ENCODE data around the gene GPAT3.
A peak's percentile ranks its signal among the peaks of the same experiment; 100 is the strongest.

GPAT3 gene

GRCh38 chr4:83639849-83640493 lies 104.1 kb downstream of the GPAT3 start:
- no peak overlapping the region for H3K4me3 Mint-ChIP-seq
- peak; percentile 44 to 50 for DNase-seq
- H3K27ac Mint-ChIP-seq, result no peak overlapping the region
- peak; percentile 55 for ATAC-seq
- H3K9me3 Mint-ChIP-seq, result no peaks in the 10 kb centered on the region
- peaks cover 4% of the 10 kb centered on the region for H3K4me1 Mint-ChIP-seq
- no peaks in the 10 kb centered on the region for H3K27me3 Mint-ChIP-seq

- H3K27ac Mint-ChIP-seq, result no peak overlapping the region
- H3K4me3 Mint-ChIP-seq, result no peak overlapping the region
- no peaks in the 10 kb centered on the region for H3K27me3 Mint-ChIP-seq
- DNase-seq (no peak), ATAC-seq (no peak)
- H3K4me1 Mint-ChIP-seq, result peaks cover 5% of the 10 kb centered on the region
- H3K9me3 Mint-ChIP-seq, result no peaks in the 10 kb centered on the region
Measured at GRCh38 chr4:83643036-83643435, 107.1 kb downstream of the GPAT3 start.

- peaks cover 5% of the 10 kb centered on the region for H3K4me1 Mint-ChIP-seq
- no peaks in the 10 kb centered on the region for H3K27me3 Mint-ChIP-seq
- DNase-seq, result peak; percentile 31 to 36
- H3K4me3 Mint-ChIP-seq, result no peak overlapping the region
- no peaks in the 10 kb centered on the region for H3K9me3 Mint-ChIP-seq
- ATAC-seq, result peak; percentile 71
- H3K27ac Mint-ChIP-seq, result no peak overlapping the region
Measured at GRCh38 chr4:83644677-83645659, 109.1 kb downstream of the GPAT3 start.

GRCh38 chr4:83646538-83647239 lies 110.8 kb downstream of the GPAT3 start:
- Mint-ChIP-seq H3K4me3 (no peak overlapping the region), H3K27ac (no peak overlapping the region), H3K27me3 (no peaks in the 10 kb centered on the region), H3K4me1 (peaks cover 5% of the 10 kb centered on the region), H3K9me3 (no peaks in the 10 kb centered on the region)
- no peak for ATAC-seq
- no peak for DNase-seq

- no peak for ATAC-seq
- Mint-ChIP-seq H3K27ac (no peak overlapping the region), H3K9me3 (no peaks in the 10 kb centered on the region), H3K4me3 (no peak overlapping the region), H3K27me3 (no peaks in the 10 kb centered on the region), H3K4me1 (no peaks in the 10 kb centered on the region)
- DNase-seq, result no peak
Measured at GRCh38 chr4:83651846-83652245, 115.9 kb downstream of the GPAT3 start.
